Right cardiac atrium (tissue), 5 donors: ENCODE measurements around the gene VPS45. TPM values are rescaled to one million over a fixed set of nuclear protein-coding genes. Genes with fewer than 3 reads are reported as not detected.
"Not testable (repeated sequence)": the region's sequence is repeated elsewhere in the genome, so short reads cannot be mapped to it uniquely, and the experiment has no call there.

Experiments
- ATAC-seq, 2 donors: fragments of 200-7000 bp; cut with Tn5 transposase; one replicate each; pipeline versions ENCODE4 v1.8.0 to v1.9.1; 2020; ENCODE audit warnings: moderate library complexity in 2 of 2, mild to moderate bottlenecking in 1 of 2
- DNase-seq, 3 donors: peaks; one replicate each; pipeline ENCODE4 v3.0.0-alpha.2; 2020
- H3K27ac ChIP-seq: one replicate; pipeline ENCODE4 v1.5.1; 2013; ENCODE audit warnings: mild to moderate bottlenecking, low read length, control low read depth, moderate library complexity
- H3K27me3 ChIP-seq: one replicate; pipeline ENCODE4 v1.6.1; 2013; ENCODE audit not compliant: control insufficient read depth, insufficient read depth
- H3K4me1 ChIP-seq: one replicate; pipeline ENCODE4 v1.6.1; 2013; ENCODE audit warnings: low read length; ENCODE audit not compliant: control insufficient read depth, insufficient read depth
- H3K4me3 ChIP-seq: one replicate; pipeline ENCODE4 v1.5.1; 2013; ENCODE audit warnings: low read length, control low read depth
- H3K9me3 ChIP-seq: one replicate; pipeline ENCODE4 v1.6.1; 2013; ENCODE audit warnings: low read length; ENCODE audit not compliant: control insufficient read depth
- WGBS: extraction: QIAGEN DNeasy Blood & Tissue Kit; methylation state at CpG from one replicate; pipeline ENCODE4 v1.1.7; 2013; 5-methylcytosine and 5-hydroxymethylcytosine counted together
- intact Hi-C, 4 donors: fragments of 100-400 bp; cut with DNase I; formaldehyde crosslinking; loops; one replicate each; pipeline versions ENCODE4 v1.11.0 to v1.14.0; 2022 to 2023
- polyA plus RNA-seq: library from polyadenylated mRNA; stranded (reverse); fragments of 200-250 nt; gene quantifications from one replicate; pipeline ENCODE4 v1.2.3, GENCODE V29; 2013
- total RNA-seq, 4 donors: library from RNA; stranded (reverse); fragmentation: NEBNext Ultra II Directional; extraction: Animal tissue kit (Norgen Biotek cat#: 25700); gene quantifications; one replicate each; pipeline ENCODE4 v1.2.1, GENCODE V29; 2021
- donor health status: healthy with polysubstance abuse.
- donor health status: DM: no; HTN: yes; CAD: no.
- donor health status: DM: no; HTN: no; CAD: no.
- donor health status: DM: no; HTN: yes; CAD: no; lungs with severe emphysema.
- donor health status: DM: yes; HTN: yes; CAD: no.

The VPS45 gene
- total and polyA plus RNA-seq, 5 donors: 40.0 to 54.3 (median 47.3) TPM

DNA sequence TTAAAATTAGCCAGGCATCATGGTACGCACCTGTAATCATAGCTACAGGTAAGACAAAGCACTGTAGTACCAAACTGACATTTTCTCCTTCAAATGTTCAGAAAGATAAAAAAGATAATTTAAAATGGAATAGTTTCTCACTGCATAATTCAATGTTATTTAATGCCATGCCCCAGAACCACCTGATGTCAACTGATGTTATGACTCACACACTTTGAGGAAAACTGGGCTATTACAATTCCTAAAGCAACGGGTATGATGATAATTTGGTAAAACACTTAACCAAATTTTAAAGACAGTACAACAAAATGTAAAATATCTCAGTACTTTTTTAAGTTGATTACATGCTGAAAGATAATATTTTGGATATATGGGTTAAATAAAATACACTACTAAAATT is 59.2 kb downstream of the VPS45 start:
- no peaks in the 10 kb centered on the region for H3K4me1 ChIP-seq
- H3K4me3 ChIP-seq: no peak overlapping the region
- 95% methylated on average over 2 of the region's 2 CpGs for WGBS
- DNase-seq (no peak), ATAC-seq (no peak)
- H3K27me3 ChIP-seq: no peaks in the 10 kb centered on the region
- H3K27ac ChIP-seq: no peak overlapping the region
- H3K9me3 ChIP-seq: no peaks in the 10 kb centered on the region
- intact Hi-C loops: no loop called here

DNA sequence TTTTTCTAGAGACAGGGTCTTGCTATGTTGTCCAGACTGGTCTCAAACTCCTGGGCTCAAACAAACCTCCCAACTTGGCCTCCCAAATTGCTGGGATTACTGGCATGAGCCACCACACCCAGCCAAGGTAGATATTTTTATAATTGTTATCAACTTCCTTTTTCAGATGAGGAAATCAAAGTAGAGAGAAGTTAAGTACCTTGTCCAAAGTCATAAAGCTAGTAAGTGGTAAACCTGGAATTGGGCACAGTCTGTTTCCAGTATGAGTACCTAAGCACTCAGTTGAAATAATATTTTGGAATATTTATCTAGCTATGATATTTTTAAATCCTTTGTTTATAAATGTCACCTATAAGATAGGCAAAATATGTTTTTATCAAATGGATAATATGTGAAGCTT is 59.9 kb downstream of the VPS45 start:
- Histone ChIP-seq H3K4me1 (no peaks in the 10 kb centered on the region), H3K4me3 (no peak overlapping the region), H3K9me3 (no peaks in the 10 kb centered on the region), H3K27ac (no peak overlapping the region), H3K27me3 (no peaks in the 10 kb centered on the region)
- intact Hi-C loops: no loop called here
- no peak for ATAC-seq
- no peak for DNase-seq

DNA sequence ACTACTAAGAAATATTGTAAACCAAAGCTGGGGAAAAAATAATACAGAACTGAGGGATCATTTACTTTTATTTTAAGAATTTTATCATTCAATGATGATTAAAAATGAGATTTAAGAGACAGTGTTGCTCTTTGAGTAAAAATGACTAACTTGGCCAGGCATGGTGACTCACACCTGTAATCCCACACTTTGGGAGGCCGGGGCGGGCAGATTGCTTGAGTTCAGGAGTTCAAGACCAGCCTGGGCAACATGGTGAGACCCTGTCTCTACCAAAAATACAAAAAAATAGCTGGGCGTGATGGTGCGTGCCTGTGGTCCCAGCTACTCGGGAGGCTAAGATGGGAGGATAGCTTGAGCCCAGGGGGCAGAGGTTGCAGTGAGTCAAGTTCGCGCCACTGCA is 60.3 kb downstream of the VPS45 start:
- 96% methylated on average over 7 of the region's 7 CpGs for WGBS
- intact Hi-C loops: no loop called here

DNA sequence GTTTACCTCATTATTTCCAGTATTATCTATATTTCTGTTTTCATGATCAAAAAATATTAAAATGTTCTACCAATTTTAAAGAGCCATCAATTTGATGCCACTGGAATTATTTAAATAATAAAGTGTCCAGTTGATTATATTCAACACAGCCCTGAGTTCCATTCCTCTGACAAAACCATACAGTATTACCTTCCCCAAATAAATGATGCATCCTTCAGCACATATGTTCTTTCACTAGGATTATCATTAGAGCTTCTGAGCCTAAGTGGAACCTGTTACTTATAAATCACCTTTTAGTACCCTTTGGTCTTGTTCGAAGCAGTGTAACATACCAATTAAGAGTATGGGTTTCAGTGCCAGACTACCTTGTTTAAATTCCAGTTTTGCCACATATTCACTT is 64.8 kb downstream of the VPS45 start:
- Histone ChIP-seq H3K4me1 (no peaks in the 10 kb centered on the region), H3K4me3 (no peak overlapping the region), H3K9me3 (no peaks in the 10 kb centered on the region), H3K27me3 (no peaks in the 10 kb centered on the region), H3K27ac (no peak overlapping the region)
- WGBS: 96% methylated on average over 1 of the region's 1 CpG
- intact Hi-C loops: no loop called here
- ATAC-seq (no peak), DNase-seq (no peak)

More for the DNA sequence above, 60.3 kb downstream of the VPS45 start:
- no peak for ATAC-seq
- DNase-seq: no peak
- no peak overlapping the region for H3K27ac ChIP-seq
- H3K9me3 ChIP-seq: no peaks in the 10 kb centered on the region
- no peaks in the 10 kb centered on the region for H3K4me1 ChIP-seq
- no peak overlapping the region for H3K4me3 ChIP-seq
- H3K27me3 ChIP-seq: no peaks in the 10 kb centered on the region

DNA sequence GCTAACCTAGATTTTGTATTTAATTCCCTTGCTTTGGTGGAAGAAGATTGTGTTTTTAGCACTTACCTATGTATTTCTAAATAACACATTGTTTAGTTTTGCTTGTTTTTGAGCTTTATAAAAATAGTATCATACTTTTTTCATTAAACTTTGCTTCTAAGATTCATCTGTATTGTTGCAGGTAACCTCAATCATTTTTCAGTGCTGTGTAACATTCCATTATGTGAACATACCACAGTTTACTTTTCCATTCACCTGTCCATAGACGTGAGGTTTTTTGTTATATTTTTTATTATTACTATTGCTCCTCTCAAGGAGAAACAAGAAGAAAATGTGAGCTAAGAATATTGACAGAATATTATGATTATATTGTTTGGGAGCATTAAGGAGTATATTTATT is 67.0 kb downstream of the VPS45 start:
- no peak for ATAC-seq
- Histone ChIP-seq H3K4me3 (no peak overlapping the region), H3K9me3 (no peaks in the 10 kb centered on the region), H3K27me3 (no peaks in the 10 kb centered on the region), H3K4me1 (no peaks in the 10 kb centered on the region), H3K27ac (no peak overlapping the region)
- intact Hi-C loops: no loop called here
- no peak for DNase-seq
- 98% methylated on average over 1 of the region's 1 CpG for WGBS

DNA sequence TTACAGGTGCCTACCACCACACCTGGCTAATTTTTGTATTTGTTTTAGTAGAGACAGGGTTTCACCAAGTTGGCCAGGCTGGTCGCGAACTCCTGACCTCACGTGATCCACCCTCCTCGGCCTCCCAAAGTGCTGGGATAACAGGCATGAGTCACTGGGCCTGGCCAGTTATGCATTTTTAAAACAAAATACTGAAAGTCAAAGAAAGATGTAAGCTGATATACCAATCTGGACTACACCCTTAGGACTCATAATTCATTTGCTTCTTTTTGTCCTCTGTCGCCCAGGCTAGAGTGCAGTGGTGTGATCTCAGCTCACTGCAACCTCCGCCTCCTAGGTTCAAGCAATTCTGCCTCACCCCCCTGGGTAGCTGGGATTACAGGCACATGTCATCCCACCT is 67.8 kb downstream of the VPS45 start:
- WGBS: 96% methylated on average over 6 of the region's 6 CpGs
- intact Hi-C loops: not testable (repeated sequence)

DNA sequence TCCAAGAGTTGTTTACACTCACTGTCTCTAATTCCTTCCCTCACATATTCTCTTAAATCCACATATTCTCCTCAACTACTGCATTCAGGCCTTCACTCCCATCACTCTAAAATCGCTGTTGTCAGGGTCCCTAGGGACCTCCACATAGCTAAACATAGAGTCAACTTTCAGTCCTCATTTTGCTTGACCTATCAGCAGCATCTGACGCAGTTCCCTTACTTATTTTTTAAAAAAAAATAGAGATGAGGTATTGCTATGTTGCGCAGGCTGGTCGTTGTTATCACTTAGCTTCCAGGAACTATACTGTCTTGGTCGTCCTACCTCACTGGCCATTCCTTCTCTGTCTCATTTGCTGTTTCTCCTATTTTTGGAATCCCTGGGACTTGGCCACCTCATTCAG is 70.5 kb downstream of the VPS45 start:
- no peak overlapping the region for H3K27ac ChIP-seq
- H3K4me1 ChIP-seq: no peaks in the 10 kb centered on the region
- no peaks in the 10 kb centered on the region for H3K9me3 ChIP-seq
- ATAC-seq (no peak), DNase-seq (no peak)
- WGBS: 72% methylated on average over 5 of the region's 5 CpGs
- no peak overlapping the region for H3K4me3 ChIP-seq
- intact Hi-C loops: no loop called here
- H3K27me3 ChIP-seq: no peaks in the 10 kb centered on the region

More for the DNA sequence above, 67.8 kb downstream of the VPS45 start:
- H3K4me1 ChIP-seq, ATAC-seq, H3K27me3 ChIP-seq, H3K27ac ChIP-seq, H3K4me3 ChIP-seq, H3K9me3 ChIP-seq, DNase-seq: not testable (repeated sequence)

DNA sequence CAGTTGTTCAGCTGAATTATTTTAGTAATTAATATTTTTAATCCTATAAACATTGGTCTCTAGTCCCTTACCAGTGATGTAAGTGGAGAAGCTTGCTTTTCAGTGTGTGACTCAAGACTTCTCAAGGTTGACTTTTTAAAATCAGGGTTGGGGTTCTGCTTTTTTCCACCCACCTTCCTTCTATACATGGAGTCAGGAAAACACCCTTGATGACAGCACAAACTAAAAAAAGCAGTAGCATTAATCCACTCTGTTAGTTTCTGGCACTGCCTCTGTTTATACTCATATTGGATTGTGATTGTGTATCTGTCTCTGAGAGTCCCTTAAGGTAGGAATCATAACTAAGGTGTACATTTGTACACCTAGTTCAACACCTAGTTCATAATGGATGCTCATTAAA is 73.9 kb downstream of the VPS45 start:
- no peak for DNase-seq
- Histone ChIP-seq H3K27ac (no peak overlapping the region), H3K4me3 (no peak overlapping the region), H3K27me3 (no peaks in the 10 kb centered on the region), H3K4me1 (no peaks in the 10 kb centered on the region), H3K9me3 (no peaks in the 10 kb centered on the region)
- no peak for ATAC-seq
- intact Hi-C loops: no loop called here

DNA sequence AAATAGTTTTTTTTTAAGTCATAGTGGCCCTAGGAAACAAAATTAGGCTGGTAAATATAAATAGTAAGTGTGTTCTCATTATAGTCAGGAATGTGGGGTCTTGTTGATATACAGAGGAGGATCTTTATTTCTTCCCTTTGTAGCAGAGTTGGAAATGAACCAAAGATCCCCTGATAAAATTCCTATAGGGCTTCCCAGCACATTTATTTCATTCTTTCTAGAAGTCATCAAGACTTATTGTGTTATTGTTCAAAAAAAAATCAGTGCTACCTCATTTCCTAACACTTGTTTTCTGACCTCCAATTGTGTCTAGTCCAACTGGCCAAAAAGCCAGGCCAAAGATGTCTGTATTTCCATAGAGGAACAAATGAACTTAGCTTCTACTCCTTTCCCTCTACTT is 74.5 kb downstream of the VPS45 start:
- DNase-seq (no peak), ATAC-seq (no peak)
- Histone ChIP-seq H3K9me3 (no peaks in the 10 kb centered on the region), H3K4me3 (no peak overlapping the region), H3K4me1 (no peaks in the 10 kb centered on the region), H3K27me3 (no peaks in the 10 kb centered on the region), H3K27ac (no peak overlapping the region)
- intact Hi-C loops: no loop called here

DNA sequence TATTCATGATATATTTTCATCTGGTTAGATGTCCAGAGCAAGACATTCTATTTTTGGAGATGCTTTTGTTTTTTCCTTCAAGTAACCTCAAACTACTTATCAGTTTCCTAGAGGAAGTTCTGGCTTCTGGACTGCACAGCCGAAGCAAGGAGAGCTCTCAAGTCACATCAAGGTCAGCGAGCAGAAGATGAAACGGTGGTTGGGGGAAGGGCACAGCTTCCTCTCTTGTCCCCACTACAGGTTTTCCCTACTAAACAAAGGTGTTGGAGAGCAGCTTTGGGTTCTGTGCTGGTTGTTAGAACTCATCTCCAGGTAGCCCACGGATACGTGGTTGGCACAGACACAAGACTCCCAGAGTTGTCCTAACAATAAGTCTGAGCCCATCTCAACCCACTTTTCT is 77.0 kb downstream of the VPS45 start:
- no peak overlapping the region for H3K4me3 ChIP-seq
- intact Hi-C loops: no loop called here
- ATAC-seq (no peak), DNase-seq (no peak)
- H3K27me3 ChIP-seq: no peaks in the 10 kb centered on the region
- WGBS: 45% methylated on average over 5 of the region's 5 CpGs
- no peaks in the 10 kb centered on the region for H3K9me3 ChIP-seq
- H3K27ac ChIP-seq: no peak overlapping the region
- no peaks in the 10 kb centered on the region for H3K4me1 ChIP-seq

DNA sequence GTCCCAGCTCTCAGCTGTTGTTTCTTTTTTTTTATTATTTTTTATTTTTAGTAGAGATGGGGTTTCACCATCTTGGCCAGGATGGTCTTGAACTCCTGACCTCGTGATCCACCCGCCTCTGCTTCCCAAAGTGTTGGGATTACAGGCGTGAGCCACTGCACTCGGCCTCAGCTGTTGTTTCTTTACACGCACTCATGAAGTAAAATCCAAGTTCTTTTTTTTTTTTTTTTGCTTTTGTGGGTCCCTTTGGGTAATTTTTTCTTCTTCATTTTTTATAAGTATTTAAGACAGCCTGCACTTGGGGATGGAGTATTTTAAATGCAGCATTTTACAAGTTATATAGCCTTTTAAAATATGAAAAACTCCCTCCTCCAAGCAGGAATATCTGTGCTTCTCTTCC is 78.4 kb downstream of the VPS45 start:
- H3K4me3 ChIP-seq, DNase-seq, H3K4me1 ChIP-seq, H3K27me3 ChIP-seq, ATAC-seq, intact Hi-C loops, H3K9me3 ChIP-seq, H3K27ac ChIP-seq: not testable (repeated sequence)
- 74% methylated on average over 5 of the region's 5 CpGs for WGBS

DNA sequence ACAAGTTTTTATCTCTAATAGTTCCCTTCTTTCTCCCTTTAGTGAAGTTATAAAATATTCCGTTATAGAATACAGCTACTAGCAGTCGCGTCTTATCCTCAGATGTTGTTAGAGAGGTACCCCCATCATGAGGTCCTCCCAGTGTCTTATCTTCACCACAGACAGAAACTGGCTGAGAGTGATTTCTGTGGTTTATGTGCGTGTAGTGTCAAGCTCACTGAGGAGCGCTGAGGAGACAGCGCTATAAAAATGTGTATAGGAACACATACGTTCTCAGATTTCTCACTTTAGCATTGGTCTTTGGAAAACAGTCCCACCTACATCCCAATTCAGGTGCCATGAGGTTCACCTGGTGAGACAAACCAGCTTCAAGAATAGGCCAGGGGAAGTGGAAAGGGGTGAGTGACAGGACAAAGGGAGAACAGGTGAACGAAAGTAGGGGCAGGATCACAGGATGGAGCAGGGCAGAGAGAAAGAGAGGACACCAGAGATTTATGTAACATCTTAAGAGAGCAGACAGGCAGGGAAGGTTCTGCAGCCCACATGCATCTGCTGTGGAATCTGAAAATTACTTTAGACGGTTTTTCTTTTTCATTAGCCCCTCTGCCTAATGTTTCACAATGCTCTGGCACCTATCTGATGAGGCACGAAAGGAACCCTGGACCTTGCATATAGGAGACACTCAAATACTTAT is 79.4 kb downstream of the VPS45 start:
- Histone ChIP-seq H3K27ac (no peak overlapping the region), H3K4me1 (peaks cover 6% of the 10 kb centered on the region), H3K27me3 (no peaks in the 10 kb centered on the region), H3K9me3 (no peaks in the 10 kb centered on the region), H3K4me3 (no peak overlapping the region)
- DNase-seq (no peak), ATAC-seq (no peak)
- intact Hi-C loops: no loop called here
- 69% methylated on average over 10 of the region's 10 CpGs for WGBS
